PC-3 (cell line): Measurements from ENCODE around the gene SERPINB6. TPM values are rescaled to one million over a fixed set of nuclear protein-coding genes. Genes with fewer than 3 reads are reported as not detected.
A peak's percentile ranks its signal among the peaks of the same experiment; 100 is the strongest.

Experiments
- ATAC-seq: fragments of 200-7000 bp; cut with Tn5 transposase; 2 replicates; pipeline ENCODE4 v1.9.1; 2020; ENCODE audit warnings: mild to moderate bottlenecking, moderate library complexity
- BruUV-seq: library from RNA; stranded (reverse); fragments of 400-500 nt; replicated peaks from 2 replicates; lab custom pipeline; 2021; lab: Mats Ljungman, UMichigan
- CTCF ChIA-PET: fragments of 300-600 bp; sonication (Branson Sonifier 250); formaldehyde crosslinking; loops from one replicate; lab custom pipeline; 2022; ENCODE audit warnings: antibody characterized with exemption; lab: Charles Lee
- POLR2A ChIA-PET: fragments of 300-600 bp; sonication (Branson Sonifier 250); formaldehyde crosslinking; loops from one replicate; lab custom pipeline; 2022; ENCODE audit warnings: antibody characterized with exemption; ENCODE audit not compliant: unreplicated experiment; lab: Charles Lee
- DNase-seq: peaks from one replicate; pipeline ENCODE4 v3.0.0-alpha.2; 2015
- H2AFZ ChIP-seq: fragments of 300-600 bp; sonication (generic); 2 replicates; pipeline ENCODE4 v1.6.0; 2016; ENCODE audit warnings: antibody characterized with exemption, low read length
- H3F3A ChIP-seq: fragments of 300-600 bp; sonication (generic); one replicate; pipeline ENCODE4 v1.6.0; 2017; ENCODE audit warnings: antibody characterized with exemption, low read length, control low read depth, mild to moderate bottlenecking; ENCODE audit not compliant: unreplicated experiment
- H3K27ac ChIP-seq: fragments of 300-600 bp; sonication (generic); 2 replicates; pipeline ENCODE4 v1.5.1; 2016; ENCODE audit warnings: mild to moderate bottlenecking, low read length
- H3K27me3 ChIP-seq: fragments of 300-600 bp; sonication (generic); 2 replicates; pipeline ENCODE4 v1.6.1; 2016; ENCODE audit warnings: low read length, mixed read lengths
- H3K36me3 ChIP-seq: fragments of 300-600 bp; sonication (generic); 2 replicates; pipeline ENCODE4 v1.6.1; 2016; ENCODE audit warnings: low read depth, mixed run types, low read length, mixed read lengths
- H3K4me1 ChIP-seq: fragments of 300-600 bp; sonication (generic); 2 replicates; pipeline ENCODE4 v1.5.1; 2016; ENCODE audit warnings: low read length; ENCODE audit not compliant: insufficient read depth
- H3K4me2 ChIP-seq: fragments of 300-600 bp; sonication (generic); 2 replicates; pipeline ENCODE4 v1.6.0; 2016; ENCODE audit warnings: low read length
- H3K4me3 ChIP-seq: fragments of 300-600 bp; sonication (generic); 2 replicates; pipeline ENCODE4 v1.5.1; 2016; ENCODE audit warnings: mild to moderate bottlenecking, low read length, mixed read lengths
- H3K79me2 ChIP-seq: fragments of 300-600 bp; sonication (generic); 2 replicates; pipeline ENCODE4 v1.6.1; 2017; ENCODE audit warnings: low read length, mixed read lengths
- H3K9ac ChIP-seq: fragments of 300-600 bp; sonication (generic); 2 replicates; pipeline ENCODE4 v1.6.0; 2016; ENCODE audit warnings: mild to moderate bottlenecking, low read length
- H3K9me2 ChIP-seq: fragments of 300-600 bp; sonication (generic); replicated peaks from 2 replicates; pipeline ENCODE4 v1.6.1; 2016; ENCODE audit warnings: mixed run types, low read length, mixed read lengths
- H3K9me3 ChIP-seq: fragments of 300-600 bp; sonication (generic); 2 replicates; pipeline ENCODE4 v1.6.1; 2016; ENCODE audit warnings: low read length, mixed read lengths
- H4K20me1 ChIP-seq: fragments of 300-600 bp; sonication (generic); 2 replicates; pipeline ENCODE4 v1.6.1; 2016; ENCODE audit warnings: low read length, mixed read lengths
- CTCF ChIP-seq: fragments of 300-600 bp; sonication (generic); conservative IDR thresholded peaks from 2 replicates; pipeline ENCODE4 v1.5.1; 2017; ENCODE audit warnings: antibody characterized with exemption, low read depth, mild to moderate bottlenecking, low read length
- EZH2 ChIP-seq: fragments of 300-600 bp; sonication (generic); IDR thresholded peaks from one replicate; pipeline ENCODE4 v1.6.1; 2017; ENCODE audit warnings: antibody characterized with exemption, mild to moderate bottlenecking, low read length; ENCODE audit not compliant: unreplicated experiment
- EZH2phosphoT487 ChIP-seq: fragments of 300-600 bp; sonication (generic); IDR thresholded peaks from 2 replicates; pipeline ENCODE4 v1.6.1; 2018; ENCODE audit warnings: mild to moderate bottlenecking, antibody characterized with exemption, low read length, borderline replicate concordance
- intact Hi-C: fragments of 100-400 bp; cut with micrococcal nuclease; formaldehyde crosslinking; loops from 2 replicates; pipeline ENCODE4 v1.9.0; 2023
- total RNA-seq: library from RNA; depleted of rRNA; stranded (reverse); fragments of >200 nt; gene quantifications from 2 replicates; pipeline ENCODE4 v1.2.3, GENCODE V29; 2014

SERPINB6 gene
- total RNA-seq, 1 experiment from 2014 or later = 119 TPM

DNA sequence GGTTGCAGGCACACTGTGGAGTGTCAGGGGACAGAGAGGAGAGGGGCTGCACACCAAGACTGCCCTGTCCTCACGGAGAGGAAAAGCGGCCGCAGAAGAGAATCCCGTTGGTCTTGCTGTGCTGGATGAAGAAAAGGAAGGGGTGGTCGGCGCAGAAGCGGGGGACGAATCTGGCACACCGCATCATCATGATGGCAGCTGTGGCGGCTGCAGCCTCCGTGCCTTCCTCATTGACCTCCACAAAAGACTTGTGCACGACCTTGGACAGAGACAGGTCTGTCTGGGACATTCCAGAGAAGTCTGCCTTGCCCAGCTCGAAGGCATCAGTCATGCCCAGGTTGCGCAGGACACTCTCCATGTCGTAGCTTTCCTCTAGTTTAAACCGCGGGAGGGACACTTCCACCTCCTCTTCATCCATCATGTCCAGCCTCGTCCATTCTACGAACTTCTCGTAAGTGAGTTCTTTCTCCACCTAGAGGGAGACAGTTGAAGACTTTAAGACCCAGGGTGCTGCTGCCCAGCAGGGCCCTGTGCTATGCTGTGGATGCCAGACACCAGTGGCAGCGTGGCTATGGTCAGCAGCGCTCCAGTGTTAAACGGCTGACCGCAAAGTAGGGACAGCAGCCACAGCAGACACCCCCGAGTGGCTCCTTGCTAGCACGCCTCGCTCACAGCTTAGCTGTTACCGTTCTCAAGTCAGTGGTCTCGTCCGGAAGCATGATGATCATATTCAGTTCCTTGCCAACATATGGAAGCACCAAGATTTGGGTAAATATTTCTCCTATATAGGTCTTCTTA, 22.9 kb downstream of the SERPINB6 start:
- no peak overlapping the region for H3K4me2 ChIP-seq
- H3K9me2 ChIP-seq = no peaks in the 10 kb centered on the region
- H3K27me3 ChIP-seq = no peaks in the 10 kb centered on the region
- intact Hi-C loops = no loop called here
- no peaks in the 10 kb centered on the region for H3K79me2 ChIP-seq
- H3K27ac ChIP-seq = no peak overlapping the region
- H3K4me3 ChIP-seq = no peak overlapping the region
- ChIA-PET POLR2A (no interaction called here), CTCF (no interaction called here)
- no peaks in the 10 kb centered on the region for H4K20me1 ChIP-seq
- TF ChIP-seq EZH2phosphoT487 = no peak
- TF ChIP-seq CTCF = no peak
- no peak for TF ChIP-seq EZH2
- H3F3A ChIP-seq = no peaks in the 10 kb centered on the region
- TSS peak; percentile 87 for BruUV-seq
- H3K36me3 ChIP-seq = peaks cover 21% of the 10 kb centered on the region
- H2AFZ ChIP-seq = no peak overlapping the region
- H3K4me1 ChIP-seq = peaks cover 13% of the 10 kb centered on the region
- DNase-seq = no peak
- no peak for ATAC-seq
- H3K9ac ChIP-seq = no peak overlapping the region
- H3K9me3 ChIP-seq = no peaks in the 10 kb centered on the region

DNA sequence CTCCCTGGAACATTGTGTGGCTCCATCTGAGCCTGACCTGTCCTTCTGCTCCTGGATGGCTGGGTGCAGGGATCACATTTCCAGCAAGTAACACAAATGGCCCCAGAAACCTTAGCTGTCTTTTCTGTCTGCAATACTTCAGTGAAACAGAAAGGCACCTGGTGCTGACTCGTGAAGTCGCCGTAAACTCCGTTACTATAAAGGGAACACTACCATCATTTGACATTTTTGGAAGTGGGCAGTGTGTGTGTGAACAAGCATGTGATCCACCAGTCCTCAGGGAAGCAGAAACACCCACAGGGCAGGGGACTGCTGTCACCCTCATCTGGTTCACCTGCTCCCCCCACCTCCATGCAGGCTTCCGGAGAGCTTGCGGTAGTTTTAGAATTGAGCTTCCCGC, 23.9 kb downstream of the SERPINB6 start:
- DNase-seq (no peak), ATAC-seq (no peak)
- TF ChIP-seq EZH2 = no peak
- TF ChIP-seq CTCF = no peak
- no peak for TF ChIP-seq EZH2phosphoT487
- Histone ChIP-seq H3K9me2 (no peaks in the 10 kb centered on the region), H4K20me1 (no peaks in the 10 kb centered on the region), H2AFZ (no peak overlapping the region), H3K4me1 (peaks cover 13% of the 10 kb centered on the region), H3K36me3 (peaks cover 12% of the 10 kb centered on the region; the same call in 1 of the 2 replicates), H3K4me2 (no peak overlapping the region), H3F3A (no peaks in the 10 kb centered on the region), H3K9ac (no peak overlapping the region), H3K79me2 (no peaks in the 10 kb centered on the region), H3K4me3 (no peak overlapping the region), H3K27ac (no peak overlapping the region), H3K9me3 (no peaks in the 10 kb centered on the region), H3K27me3 (no peaks in the 10 kb centered on the region)
- ChIA-PET POLR2A (no interaction called here), CTCF (no interaction called here)
- intact Hi-C loops = no loop called here
- BruUV-seq = no TSS peak

DNA sequence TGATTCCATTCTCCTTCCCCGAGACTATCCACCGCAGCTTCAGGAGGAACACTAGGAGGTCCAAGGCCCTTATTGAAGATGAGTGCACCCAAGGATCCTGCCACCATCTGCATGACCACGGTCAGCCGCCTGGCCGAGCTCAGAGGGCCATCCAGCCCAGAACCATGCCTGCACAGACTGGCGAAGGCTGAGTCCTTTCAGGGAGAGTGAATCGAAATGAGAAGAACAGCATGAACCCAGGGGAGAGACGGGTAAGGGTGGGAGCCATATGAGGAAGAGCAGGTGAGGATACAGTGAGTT, 26.3 kb downstream of the SERPINB6 start:
- no peak overlapping the region for H3K4me2 ChIP-seq
- H3K4me3 ChIP-seq = no peak overlapping the region
- ATAC-seq (no peak), DNase-seq (no peak)
- TF ChIP-seq CTCF (no peak), EZH2 (no peak), EZH2phosphoT487 (no peak)
- H3K79me2 ChIP-seq = no peaks in the 10 kb centered on the region
- no peaks in the 10 kb centered on the region for H4K20me1 ChIP-seq
- no peaks in the 10 kb centered on the region for H3K9me3 ChIP-seq
- no peak overlapping the region for H3K27ac ChIP-seq
- no peaks in the 10 kb centered on the region for H3K9me2 ChIP-seq
- H3K9ac ChIP-seq = no peak overlapping the region
- ChIA-PET CTCF (no interaction called here), POLR2A (no interaction called here)
- intact Hi-C loops = no loop called here
- H2AFZ ChIP-seq = no peak overlapping the region
- H3F3A ChIP-seq = no peaks in the 10 kb centered on the region
- no peaks in the 10 kb centered on the region for H3K4me1 ChIP-seq
- H3K36me3 ChIP-seq = peaks cover 9% of the 10 kb centered on the region; the same call in 1 of the 2 replicates
- no TSS peak for BruUV-seq
- no peaks in the 10 kb centered on the region for H3K27me3 ChIP-seq
